ENCODE data around the gene ZNF668.

- no peak for TF ChIP-seq CTCF (IDR thresholded peaks at IDR 0.05)
- no peak for TF ChIP-seq FOXM1 (IDR thresholded peaks at IDR 0.05; ENCODE audit: low read depth)
- TF ChIP-seq MEF2A (IDR thresholded peaks at IDR 0.05; ENCODE audit: borderline replicate concordance, low read depth), result no peak
- no peak for TF ChIP-seq EP300 (IDR thresholded peaks at IDR 0.05; ENCODE audit: borderline replicate concordance in 1 of 2, low read depth in 1 of 2, low read length in 1 of 2)
Observed at GRCh38 chr16:31079342-31079944, 5.4 kb upstream of the ZNF668 start.

Data from SK-N-SH (cell line).